Measurements from ENCODE around the gene KCNJ16.

DNA sequence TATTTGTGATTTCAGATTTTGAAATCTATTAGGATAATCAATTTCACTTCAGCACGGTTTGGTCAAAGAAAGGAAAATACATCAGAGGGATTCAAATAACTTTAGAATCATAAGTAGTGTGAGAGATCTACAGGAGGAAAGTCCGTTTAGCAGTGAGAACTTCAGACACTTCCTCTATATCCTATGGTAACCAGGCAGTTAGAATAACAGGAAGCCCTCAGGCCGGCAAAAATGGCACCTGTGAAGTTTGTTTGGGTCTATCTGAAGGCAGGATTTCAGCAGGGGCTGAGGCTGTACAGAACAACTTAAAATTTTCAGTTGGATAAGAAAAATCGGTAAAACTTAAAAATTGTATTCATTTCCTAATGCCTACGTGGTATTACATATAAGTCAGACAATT is 24.9 kb downstream of the KCNJ16 start:
- TF ChIP-seq, protein P1, sequence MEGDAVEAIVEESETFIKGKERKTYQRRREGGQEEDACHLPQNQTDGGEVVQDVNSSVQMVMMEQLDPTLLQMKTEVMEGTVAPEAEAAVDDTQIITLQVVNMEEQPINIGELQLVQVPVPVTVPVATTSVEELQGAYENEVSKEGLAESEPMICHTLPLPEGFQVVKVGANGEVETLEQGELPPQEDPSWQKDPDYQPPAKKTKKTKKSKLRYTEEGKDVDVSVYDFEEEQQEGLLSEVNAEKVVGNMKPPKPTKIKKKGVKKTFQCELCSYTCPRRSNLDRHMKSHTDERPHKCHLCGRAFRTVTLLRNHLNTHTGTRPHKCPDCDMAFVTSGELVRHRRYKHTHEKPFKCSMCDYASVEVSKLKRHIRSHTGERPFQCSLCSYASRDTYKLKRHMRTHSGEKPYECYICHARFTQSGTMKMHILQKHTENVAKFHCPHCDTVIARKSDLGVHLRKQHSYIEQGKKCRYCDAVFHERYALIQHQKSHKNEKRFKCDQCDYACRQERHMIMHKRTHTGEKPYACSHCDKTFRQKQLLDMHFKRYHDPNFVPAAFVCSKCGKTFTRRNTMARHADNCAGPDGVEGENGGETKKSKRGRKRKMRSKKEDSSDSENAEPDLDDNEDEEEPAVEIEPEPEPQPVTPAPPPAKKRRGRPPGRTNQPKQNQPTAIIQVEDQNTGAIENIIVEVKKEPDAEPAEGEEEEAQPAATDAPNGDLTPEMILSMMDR (IDR thresholded peaks at IDR 0.05) = no peak
- TF ChIP-seq POLR2A (IDR thresholded peaks at IDR 0.05) = no peak
- no peak for TF ChIP-seq POLR2AphosphoS5 (IDR thresholded peaks at IDR 0.05)

Data from breast epithelium (tissue), 3 donors.